IMR-90 (cell line): ENCODE results near the gene EDIL3. TPM values are rescaled to one million over a fixed set of nuclear protein-coding genes. Genes with fewer than 3 reads are reported as not detected.
A peak's percentile ranks its signal among the peaks of the same experiment; 100 is the strongest.

Experiments
- ATAC-seq: fragments of 200-7000 bp; cut with Tn5 transposase; 2 replicates; pipeline ENCODE4 v1.9.1; 2020; ENCODE audit warnings: low read depth, mild to moderate bottlenecking, moderate library complexity
- BruUV-seq: library from RNA; stranded (reverse); fragments of 400-500 nt; replicated peaks from 2 replicates; lab custom pipeline; 2021; lab: Mats Ljungman, UMichigan
- CTCF ChIA-PET: fragments of 300-600 bp; formaldehyde crosslinking; extraction: SDS; loops from one replicate; lab custom pipeline; 2021; ENCODE audit warnings: antibody characterized with exemption; lab: Yijun Ruan, JAX
- POLR2A ChIA-PET: fragments of 300-600 bp; sonication (Branson Sonifier 250); formaldehyde crosslinking; loops from one replicate; lab custom pipeline; 2022; ENCODE audit warnings: antibody characterized with exemption; ENCODE audit not compliant: unreplicated experiment; lab: Charles Lee
- DNase-seq: peaks from one replicate; pipeline ENCODE4 v3.0.0; 2013
- H2AFZ ChIP-seq: replicated peaks from 2 replicates; pipeline ENCODE3; 2013; ENCODE audit warnings: low read length, mild to moderate bottlenecking; ENCODE audit not compliant: poor library complexity
- H2AK5ac ChIP-seq: 2 replicates; pipeline ENCODE4 v1.6.1; 2013; ENCODE audit warnings: low read depth, low read length, inconsistent platforms
- H2AK9ac ChIP-seq: replicated peaks from 2 replicates; pipeline ENCODE3; 2013; ENCODE audit warnings: mild to moderate bottlenecking, low read depth, low read length, moderate library complexity; ENCODE audit not compliant: poor library complexity
- H2BK120ac ChIP-seq: 2 replicates; pipeline ENCODE4 v1.6.1; 2013; ENCODE audit warnings: low read depth, low read length, inconsistent platforms
- H2BK15ac ChIP-seq: 3 replicates; pipeline ENCODE4 v1.6.1; 2013; ENCODE audit warnings: low read depth, low read length, inconsistent platforms
- H2BK20ac ChIP-seq: 2 replicates; pipeline ENCODE4 v1.6.1; 2013; ENCODE audit warnings: low read depth, mild to moderate bottlenecking, inconsistent platforms, low read length, moderate library complexity
- H2BK5ac ChIP-seq: 2 replicates; pipeline ENCODE4 v1.6.1; 2013; ENCODE audit warnings: mild to moderate bottlenecking, low read depth, low read length, inconsistent platforms; ENCODE audit not compliant: poor library complexity, severe bottlenecking
- H3K14ac ChIP-seq: replicated peaks from 2 replicates; pipeline ENCODE4 v1.6.1; 2013; ENCODE audit warnings: low read depth, low read length, inconsistent platforms
- H3K18ac ChIP-seq: 2 replicates; pipeline ENCODE4 v1.6.1; 2013; ENCODE audit warnings: low read depth, low read length, control low read depth
- H3K23ac ChIP-seq: 2 replicates; pipeline ENCODE4 v1.6.1; 2013; ENCODE audit warnings: low read depth, low read length, inconsistent platforms
- H3K27ac ChIP-seq: 2 replicates; pipeline ENCODE4 v1.5.1; 2013; ENCODE audit warnings: mild to moderate bottlenecking, control low read depth, low read length; ENCODE audit not compliant: insufficient read depth
- H3K27me3 ChIP-seq: 2 replicates; pipeline ENCODE4 v1.6.1; 2013; ENCODE audit warnings: low read length; ENCODE audit not compliant: control insufficient read depth, insufficient read depth
- H3K36me3 ChIP-seq: 2 replicates; pipeline ENCODE4 v1.6.1; 2013; ENCODE audit warnings: low read length, mixed read lengths; ENCODE audit not compliant: control insufficient read depth, insufficient read depth
- H3K4ac ChIP-seq: 2 replicates; pipeline ENCODE4 v1.6.1; 2013; ENCODE audit warnings: low read depth, low read length, inconsistent platforms
- H3K4me1 ChIP-seq: 2 replicates; pipeline ENCODE4 v1.6.1; 2013; ENCODE audit warnings: low read length, mixed read lengths; ENCODE audit not compliant: control insufficient read depth, insufficient read depth
- H3K4me2 ChIP-seq: 2 replicates; pipeline ENCODE4 v1.6.1; 2013; ENCODE audit warnings: low read depth, mild to moderate bottlenecking, control low read depth, low read length, moderate library complexity
- H3K4me3 ChIP-seq: 2 replicates; pipeline ENCODE4 v1.5.1; 2013; ENCODE audit warnings: low read depth, mild to moderate bottlenecking, control low read depth, low read length, moderate library complexity; ENCODE audit not compliant: insufficient read depth
- H3K56ac ChIP-seq: 2 replicates; pipeline ENCODE4 v1.6.1; 2013; ENCODE audit warnings: low read length, inconsistent platforms; ENCODE audit not compliant: insufficient read depth; ENCODE audit errors: extremely low read depth
- H3K79me1 ChIP-seq, 2 experiments: 2 replicates each; pipeline ENCODE4 v1.6.1; 2013; ENCODE audit warnings: low read length in 2 of 2, inconsistent platforms in 1 of 2, low read depth in 1 of 2
- H3K9ac ChIP-seq: 2 replicates; pipeline ENCODE4 v1.6.1; 2013; ENCODE audit warnings: low read depth, low read length, control low read depth
- H3K9me1 ChIP-seq: 2 replicates; pipeline ENCODE4 v1.6.1; 2013; ENCODE audit warnings: low read length, inconsistent platforms; ENCODE audit not compliant: insufficient read depth
- H3K9me3 ChIP-seq: 2 replicates; pipeline ENCODE4 v1.6.1; 2013; ENCODE audit warnings: low read length; ENCODE audit not compliant: control insufficient read depth, insufficient read depth
- H4K20me1 ChIP-seq: 2 replicates; pipeline ENCODE4 v1.6.1; 2013; ENCODE audit warnings: low read length, inconsistent platforms; ENCODE audit not compliant: insufficient read depth
- H4K5ac ChIP-seq: 2 replicates; pipeline ENCODE4 v1.6.1; 2013; ENCODE audit warnings: mild to moderate bottlenecking, low read depth, low read length, control low read depth
- H4K8ac ChIP-seq, 2 experiments: 2 replicates each; pipeline ENCODE4 v1.6.1; 2013; ENCODE audit warnings: low read depth in 2 of 2, low read length in 2 of 2, control low read depth in 1 of 2, inconsistent platforms in 1 of 2
- H4K91ac ChIP-seq: 2 replicates; pipeline ENCODE4 v1.6.1; 2013; ENCODE audit warnings: low read depth, low read length, inconsistent platforms; ENCODE audit not compliant: insufficient read depth
- BHLHE40 ChIP-seq: fragments of 150-350 bp; IDR thresholded peaks from 2 replicates; pipeline ENCODE4 v1.6.1; 2016; ENCODE audit warnings: mild to moderate bottlenecking, low read depth, low read length
- CEBPB ChIP-seq: IDR thresholded peaks from 2 replicates; pipeline ENCODE4 v1.6.1; 2012; ENCODE audit warnings: low read depth, low read length, improper control_type of control experiment
- CTCF ChIP-seq: conservative IDR thresholded peaks from 2 replicates; pipeline ENCODE4 v1.5.1; 2012; ENCODE audit warnings: mild to moderate bottlenecking, low read depth, low read length, improper control_type of control experiment
- ELK1 ChIP-seq: fragments of 150-350 bp; IDR thresholded peaks from 2 replicates; pipeline ENCODE4 v1.6.1; 2016; ENCODE audit warnings: low read depth, mild to moderate bottlenecking, low read length, moderate library complexity, borderline replicate concordance
- FOS ChIP-seq: fragments of 150-350 bp; IDR thresholded peaks from 2 replicates; pipeline ENCODE4 v1.6.1; 2016; ENCODE audit warnings: low read depth, low read length
- MAFK ChIP-seq: IDR thresholded peaks from 2 replicates; pipeline ENCODE4 v1.6.1; 2012; ENCODE audit warnings: low read depth, low read length, improper control_type of control experiment
- MAZ ChIP-seq: IDR thresholded peaks from 2 replicates; pipeline ENCODE4 v1.6.1; 2012; ENCODE audit warnings: low read depth, mild to moderate bottlenecking, low read length, improper control_type of control experiment, moderate library complexity, borderline replicate concordance
- MXI1 ChIP-seq: IDR thresholded peaks from 2 replicates; pipeline ENCODE4 v1.6.1; 2012; ENCODE audit warnings: low read depth, mild to moderate bottlenecking, low read length, moderate library complexity, borderline replicate concordance
- NFE2L2 ChIP-seq: fragments of 150-350 bp; IDR thresholded peaks from 2 replicates; pipeline ENCODE4 v1.6.1; 2016; ENCODE audit warnings: low read depth, mild to moderate bottlenecking, low read length
- POLR2A ChIP-seq: IDR thresholded peaks from 2 replicates; pipeline ENCODE4 v1.6.1; 2012; ENCODE audit warnings: mild to moderate bottlenecking, low read depth, low read length
- RAD21 ChIP-seq: IDR thresholded peaks from 2 replicates; pipeline ENCODE4 v1.6.1; 2012; ENCODE audit warnings: low read length, improper control_type of control experiment
- RCOR1 ChIP-seq: IDR thresholded peaks from 2 replicates; pipeline ENCODE4 v1.6.1; 2012; ENCODE audit warnings: mild to moderate bottlenecking, low read length, improper control_type of control experiment; ENCODE audit not compliant: insufficient replicate concordance
- RFX5 ChIP-seq: IDR thresholded peaks from 2 replicates; pipeline ENCODE4 v1.8.0; 2012; ENCODE audit warnings: low read depth, mild to moderate bottlenecking, low read length, moderate library complexity
- SMC3 ChIP-seq: fragments of 150-350 bp; IDR thresholded peaks from 2 replicates; pipeline ENCODE4 v1.6.1; 2016; ENCODE audit warnings: low read depth, mild to moderate bottlenecking, antibody characterized with exemption, low read length, moderate library complexity
- WGBS, 2 experiments: methylation state at CpG; one replicate each; pipeline versions ENCODE4 v1.1.5 to v1.1.7; 2013; ENCODE audit warnings: missing lambda C conversion rate in 2 of 2; ENCODE audit not compliant: insufficient read length in 1 of 2; ENCODE audit errors: extremely low coverage in 2 of 2; 5-methylcytosine and 5-hydroxymethylcytosine counted together
- dilution Hi-C: fragments of 300-500 bp; cut with HindIII; formaldehyde crosslinking; loops from one replicate; pipeline ENCODE4 v1.14.3; 2018; ENCODE audit warnings: low sequenced_read_pairs; ENCODE audit not compliant: unreplicated experiment
- in situ Hi-C: fragments of 300-500 bp; cut with MboI; formaldehyde crosslinking; loops from 3 replicates; pipeline ENCODE4 v1.14.3; 2019; ENCODE audit warnings: low sequenced_read_pairs, inconsistent platforms, mixed read lengths
- intact Hi-C: fragments of 100-400 bp; cut with micrococcal nuclease; formaldehyde crosslinking; loops from 2 replicates; pipeline ENCODE4 v1.10.0; 2022
- polyA plus RNA-seq, 3 experiments: library from polyadenylated mRNA; depleted of rRNA; stranded (reverse); fragments of >200 nt; gene quantifications; 2 replicates each; pipeline ENCODE4 v1.2.3, GENCODE V29; 2012; ENCODE audit warnings: low replicate concordance in 1 of 3
- total RNA-seq: library from RNA; depleted of rRNA; stranded (reverse); fragments of >200 nt; gene quantifications from 2 replicates; pipeline ENCODE4 v1.2.3, GENCODE V29; 2012
- TF ChIP-seq, protein P1 (sequence below): fragments of 150-350 bp; IDR thresholded peaks from 2 replicates; pipeline ENCODE4 v1.6.1; 2017; ENCODE audit warnings: mild to moderate bottlenecking, antibody characterized with exemption, low read length, low read depth

EDIL3 gene
- total and polyA plus RNA-seq, 2 of the 4 experiments (the other 2 are of a cell fraction), result 55.5 to 82.8 TPM

DNA sequence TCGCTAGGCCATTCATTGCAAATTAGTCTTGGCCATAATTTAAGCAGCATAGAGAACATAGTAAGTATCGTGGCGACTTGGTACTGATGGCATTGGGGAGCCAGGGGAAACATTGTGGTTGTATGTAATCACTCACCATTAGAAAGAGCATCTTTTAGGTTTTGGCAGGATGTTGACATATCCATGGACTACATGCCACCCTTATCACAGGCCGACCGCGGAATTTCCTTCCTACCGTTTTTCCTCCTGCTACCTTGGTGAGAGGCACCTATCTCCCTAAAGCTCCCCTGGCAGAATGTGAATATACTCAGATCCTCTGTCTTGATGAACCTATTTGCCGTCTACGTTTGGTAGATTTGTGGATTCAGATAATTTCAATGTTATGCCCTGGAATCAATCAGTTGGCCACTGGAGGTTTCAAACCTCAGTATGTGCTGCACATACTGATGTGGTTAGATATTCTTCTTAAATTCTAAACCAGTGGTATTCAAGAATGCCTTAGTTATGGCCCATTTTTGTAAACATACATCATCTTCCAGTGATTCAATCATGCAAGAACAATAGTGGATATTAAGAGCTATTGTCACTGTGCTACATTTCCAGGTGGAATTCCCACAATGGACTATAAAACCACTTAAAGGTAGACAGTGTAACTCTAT lies 393.0 kb downstream of the EDIL3 start:
- H4K8ac ChIP-seq, result no peak overlapping the region
- no peak overlapping the region for H2AK5ac ChIP-seq
- in situ Hi-C loops, result no loop called here
- H3K4me1 ChIP-seq, result peaks cover 4% of the 10 kb centered on the region; the same call in 1 of the 2 replicates
- H3K4me3 ChIP-seq, result no peak overlapping the region
- no peak overlapping the region for H2AFZ ChIP-seq
- no peak overlapping the region for H2AK9ac ChIP-seq
- BruUV-seq, result no TSS peak
- no peak overlapping the region; the same call in 1 of the 2 replicates for H3K18ac ChIP-seq
- no CpG with 5 or more reads among the region's 9 CpGs for WGBS, 2 experiments
- H3K14ac ChIP-seq, result no peak overlapping the region
- H3K4me2 ChIP-seq, result no peak overlapping the region
- DNase-seq, result peak; percentile 42
- dilution Hi-C loops, result no loop called here
- no peak overlapping the region for H3K4ac ChIP-seq
- H3K36me3 ChIP-seq, result no peaks in the 10 kb centered on the region
- ChIA-PET POLR2A (no interaction called here), CTCF (interaction anchor here (1.0 to 1.1 kb wide), 2 partner anchors 298 to 387 kb away, joined by 3 to 4 read pairs; no protein-coding TSS in a partner anchor)
- H2BK20ac ChIP-seq, result no peak overlapping the region
- no peaks in the 10 kb centered on the region for H4K20me1 ChIP-seq
- no peak overlapping the region for H3K23ac ChIP-seq
- no peak overlapping the region for H4K91ac ChIP-seq
- no peak overlapping the region for H2BK15ac ChIP-seq
- H2BK120ac ChIP-seq, result no peak overlapping the region
- no peaks in the 10 kb centered on the region for H3K9me3 ChIP-seq
- no peak overlapping the region for H3K27ac ChIP-seq
- no peak overlapping the region for H2BK5ac ChIP-seq
- H3K56ac ChIP-seq, result no peak overlapping the region
- no peaks in the 10 kb centered on the region; the same call in 1 of the 2 replicates for H3K9me1 ChIP-seq
- H3K27me3 ChIP-seq, result no peaks in the 10 kb centered on the region
- peaks cover 5 to 8% of the 10 kb centered on the region in 2 experiments; a peak in 2 of 4 replicates for H3K79me1 ChIP-seq
- 0 out of 2 replicates have a peak, but pooled peaks have one; percentile 29 for ATAC-seq
- H4K5ac ChIP-seq, result no peak overlapping the region; the same call in 1 of the 2 replicates
- no peak overlapping the region for H3K9ac ChIP-seq
- intact Hi-C loops, result no loop called here
- TF ChIP-seq POLR2A, result no peak
- no peak for TF ChIP-seq SMC3
- TF ChIP-seq RCOR1, result no peak
- no peak for TF ChIP-seq RAD21
- no peak for TF ChIP-seq NFE2L2
- no peak for TF ChIP-seq MXI1
- TF ChIP-seq CEBPB, result no peak
- no peak for TF ChIP-seq BHLHE40
- no peak for TF ChIP-seq MAZ
- no peak for TF ChIP-seq MAFK
- TF ChIP-seq CTCF, result no peak
- TF ChIP-seq FOS, result no peak
- no peak for TF ChIP-seq RFX5
- no peak for TF ChIP-seq ELK1
- TF ChIP-seq, protein P1, sequence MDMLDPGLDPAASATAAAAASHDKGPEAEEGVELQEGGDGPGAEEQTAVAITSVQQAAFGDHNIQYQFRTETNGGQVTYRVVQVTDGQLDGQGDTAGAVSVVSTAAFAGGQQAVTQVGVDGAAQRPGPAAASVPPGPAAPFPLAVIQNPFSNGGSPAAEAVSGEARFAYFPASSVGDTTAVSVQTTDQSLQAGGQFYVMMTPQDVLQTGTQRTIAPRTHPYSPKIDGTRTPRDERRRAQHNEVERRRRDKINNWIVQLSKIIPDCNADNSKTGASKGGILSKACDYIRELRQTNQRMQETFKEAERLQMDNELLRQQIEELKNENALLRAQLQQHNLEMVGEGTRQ, result no peak
